WTC11 (cell line): ENCODE measurements around the gene GAREM2. TPM values are rescaled to one million over a fixed set of nuclear protein-coding genes. Genes with fewer than 3 reads are reported as not detected.

ENCODE experiments used
- ATAC-seq: fragments of 200-7000 bp; cut with Tn5 transposase; 2 replicates; pipeline ENCODE4 v1.10.0; 2021; ENCODE audit warnings: mild to moderate bottlenecking, moderate library complexity
- CTCF ChIA-PET: fragments of 300-600 bp; sonication (Branson Sonifier 250); formaldehyde crosslinking; loops from one replicate; lab custom pipeline; 2021; ENCODE audit warnings: antibody characterized with exemption; lab: Charles Lee
- POLR2A ChIA-PET: fragments of 350-600 bp; sonication (Branson Sonifier 250); formaldehyde crosslinking; loops from one replicate; lab custom pipeline; 2021; ENCODE audit warnings: antibody characterized with exemption; lab: Charles Lee
- DNase-seq: peaks from one replicate; pipeline ENCODE4 v3.0.0; 2021; ENCODE audit warnings: low spot score
- H3K27ac Mint-ChIP-seq: 2 replicates; pipeline ENCODE4 v1.8.0; 2021; ENCODE audit warnings: mixed read lengths
- H3K27me3 Mint-ChIP-seq: 2 replicates; pipeline ENCODE4 v1.8.0; 2021; ENCODE audit warnings: low read depth, mild to moderate bottlenecking, moderate library complexity, mixed read lengths
- H3K36me3 Mint-ChIP-seq: 2 replicates; pipeline ENCODE4 v1.8.0; 2021; ENCODE audit warnings: mixed read lengths
- H3K4me1 Mint-ChIP-seq: 2 replicates; pipeline ENCODE4 v1.8.0; 2022; ENCODE audit warnings: mixed read lengths
- H3K4me3 Mint-ChIP-seq: 2 replicates; pipeline ENCODE4 v1.8.0; 2021; ENCODE audit warnings: mild to moderate bottlenecking, moderate library complexity, mixed read lengths
- H3K9me3 Mint-ChIP-seq: 2 replicates; pipeline ENCODE4 v1.8.0; 2021; ENCODE audit warnings: mixed read lengths
- AR ChIP-seq: fragments of 250-450 bp; sonication (Bioruptor Pico); IDR thresholded peaks from 2 replicates; pipeline ENCODE4 v1.9.0; 2021; ENCODE audit warnings: mild to moderate bottlenecking
- CREM ChIP-seq: sonication (generic); formaldehyde crosslinking; IDR thresholded peaks from 2 replicates; pipeline ENCODE4 v1.8.1; 2022; ENCODE audit warnings: mild to moderate bottlenecking, missing genetic modification reagents, moderate library complexity
- E2F5 ChIP-seq: sonication (generic); formaldehyde crosslinking; IDR thresholded peaks from 2 replicates; pipeline ENCODE4 v1.8.1; 2022; ENCODE audit warnings: mild to moderate bottlenecking, moderate library complexity, missing genetic modification reagents
- ERG ChIP-seq: fragments of 250-450 bp; sonication (Bioruptor Pico); IDR thresholded peaks from 2 replicates; pipeline ENCODE4 v1.8.0; 2021; ENCODE audit warnings: mild to moderate bottlenecking
- ETV6 ChIP-seq: sonication (generic); formaldehyde crosslinking; IDR thresholded peaks from 2 replicates; pipeline ENCODE4 v1.8.1; 2022; ENCODE audit warnings: mild to moderate bottlenecking, missing genetic modification reagents
- FOXP4 ChIP-seq: sonication (generic); formaldehyde crosslinking; IDR thresholded peaks from 2 replicates; pipeline ENCODE4 v1.8.0; 2022; ENCODE audit warnings: mild to moderate bottlenecking, missing genetic modification reagents
- MAX ChIP-seq: sonication (generic); formaldehyde crosslinking; IDR thresholded peaks from 2 replicates; pipeline ENCODE4 v1.8.0; 2022; ENCODE audit warnings: mild to moderate bottlenecking, missing genetic modification reagents
- MYBL2 ChIP-seq: sonication (generic); formaldehyde crosslinking; IDR thresholded peaks from 2 replicates; pipeline ENCODE4 v1.8.1; 2023; ENCODE audit warnings: mild to moderate bottlenecking, moderate library complexity, missing genetic modification reagents
- NR2C2 ChIP-seq: sonication (generic); formaldehyde crosslinking; IDR thresholded peaks from 2 replicates; pipeline ENCODE4 v1.8.0; 2022; ENCODE audit warnings: mild to moderate bottlenecking, missing genetic modification reagents
- OVOL2 ChIP-seq: fragments of 250-450 bp; sonication (Bioruptor Pico); IDR thresholded peaks from 2 replicates; pipeline ENCODE4 v1.9.0; 2021; ENCODE audit warnings: mild to moderate bottlenecking, borderline replicate concordance
- TEAD1 ChIP-seq: sonication (generic); formaldehyde crosslinking; IDR thresholded peaks from 2 replicates; pipeline ENCODE4 v1.8.0; 2022; ENCODE audit warnings: mild to moderate bottlenecking, missing genetic modification reagents
- USF2 ChIP-seq: sonication (generic); formaldehyde crosslinking; IDR thresholded peaks from 2 replicates; pipeline ENCODE4 v1.8.1; 2023; ENCODE audit warnings: mild to moderate bottlenecking, missing genetic modification reagents, moderate library complexity
- ZMAT4 ChIP-seq: fragments of 250-450 bp; sonication (Bioruptor Pico); IDR thresholded peaks from 2 replicates; pipeline ENCODE4 v1.9.0; 2021; ENCODE audit warnings: mild to moderate bottlenecking
- ZNF219 ChIP-seq: sonication (generic); formaldehyde crosslinking; IDR thresholded peaks from 2 replicates; pipeline ENCODE4 v1.8.0; 2023; ENCODE audit warnings: missing genetic modification reagents, mild to moderate bottlenecking, borderline replicate concordance
- ZNF232 ChIP-seq: sonication (generic); formaldehyde crosslinking; IDR thresholded peaks from 2 replicates; pipeline ENCODE4 v1.8.0; 2022; ENCODE audit warnings: mild to moderate bottlenecking, missing genetic modification reagents
- ZNF317 ChIP-seq: sonication (generic); formaldehyde crosslinking; IDR thresholded peaks from 2 replicates; pipeline ENCODE4 v1.8.1; 2023; ENCODE audit warnings: low read depth, mild to moderate bottlenecking, moderate library complexity, missing genetic modification reagents, borderline replicate concordance
- ZNF423 ChIP-seq: fragments of 250-450 bp; sonication (Bioruptor Pico); IDR thresholded peaks from 2 replicates; pipeline ENCODE4 v2.1.2; 2022; ENCODE audit warnings: mild to moderate bottlenecking, moderate library complexity
- ZNF512 ChIP-seq: sonication (generic); formaldehyde crosslinking; IDR thresholded peaks from 2 replicates; pipeline ENCODE4 v1.8.1; 2022; ENCODE audit warnings: missing genetic modification reagents, borderline replicate concordance
- ZSCAN18 ChIP-seq: fragments of 250-450 bp; sonication (Bioruptor Pico); IDR thresholded peaks from 2 replicates; pipeline ENCODE4 v2.1.2; 2022; ENCODE audit warnings: mild to moderate bottlenecking, moderate library complexity
- total RNA-seq: library from RNA; stranded (reverse); gene quantifications from 3 replicates; pipeline ENCODE4 v1.2.3, GENCODE V29; 2021

The GAREM2 gene
- total RNA-seq, 1 experiment from 2014 or later, result 17.4 TPM

GRCh38 chr2:26182887-26183630 lies 10.2 kb downstream of the GAREM2 start:
- CTCF ChIA-PET, result interaction anchor here (1.9 to 5.7 kb wide), 4 partner anchors 8 to 131 kb away, joined by 5 to 53 read pairs (median 16); partner anchors contain the start of gene GAREM2
- TF ChIP-seq MAX (no peak), ZMAT4 (CRISPR knock-in tag) (no peak), ERG (CRISPR knock-in tag) (no peak), OVOL2 (CRISPR knock-in tag) (no peak), FOXP4 (no peak), CREM (CRISPR knock-in tag) (no peak), E2F5 (CRISPR knock-in tag) (no peak), ZNF219 (CRISPR knock-in tag) (no peak), MYBL2 (CRISPR knock-in tag) (no peak), USF2 (CRISPR knock-in tag) (no peak), AR (CRISPR knock-in tag) (no peak), ZNF317 (CRISPR knock-in tag) (no peak), TEAD1 (CRISPR knock-in tag) (no peak), ZNF423 (CRISPR knock-in tag) (no peak), ZSCAN18 (CRISPR knock-in tag) (no peak), ETV6 (CRISPR knock-in tag) (no peak), ZNF232 (no peak), NR2C2 (CRISPR knock-in tag) (no peak), ZNF512 (CRISPR knock-in tag) (no peak)
- Mint-ChIP-seq H3K4me1 (peaks cover 27% of the 10 kb centered on the region), H3K27ac (no peak overlapping the region), H3K36me3 (peaks cover 5% of the 10 kb centered on the region), H3K27me3 (peaks cover 19% of the 10 kb centered on the region), H3K4me3 (peak overlapping the region; percentile 63), H3K9me3 (no peaks in the 10 kb centered on the region)
- DNase-seq, result no peak
- POLR2A ChIA-PET, result no interaction called here
- no peak for ATAC-seq
